ENCODE results near the gene NCKAP5L.

GRCh38 chr12:49805409-49805808, 22.8 kb downstream of the NCKAP5L start:
- TF ChIP-seq EZH2 (IDR thresholded peaks at IDR 0.05; ENCODE audit: borderline replicate concordance, low read depth, low read length, severe bottlenecking) (no peak), CTCF (IDR thresholded peaks at IDR 0.05; ENCODE audit: extremely low read depth in 1 of 2, insufficient read depth in 1 of 2, low read depth in 1 of 2, low read length in 2 of 2) (no peak), MAX (IDR thresholded peaks at IDR 0.05; ENCODE audit: insufficient read depth, insufficient read length) (no peak), GATA2 (IDR thresholded peaks at IDR 0.05; ENCODE audit: insufficient read depth, insufficient read length, low read depth, low read length) (no peak), POLR2A (IDR thresholded peaks at IDR 0.05; ENCODE audit: low read depth, low read length) (no peak), POLR2AphosphoS5 (IDR thresholded peaks at IDR 0.05; ENCODE audit: insufficient read depth, low read depth, low read length) (no peak), FOS (IDR thresholded peaks at IDR 0.05; ENCODE audit: borderline replicate concordance, insufficient read depth, low read length) (no peak)
